HS-27A (cell line): ENCODE results near the gene GLI3.
A peak's percentile ranks its signal among the peaks of the same experiment; 100 is the strongest.

ENCODE experiments used
- DNase-seq: peaks from one replicate; pipeline ENCODE4 v3.0.0-alpha.2; 2012; ENCODE audit warnings: low read depth, missing footprints

GLI3 gene

DNA sequence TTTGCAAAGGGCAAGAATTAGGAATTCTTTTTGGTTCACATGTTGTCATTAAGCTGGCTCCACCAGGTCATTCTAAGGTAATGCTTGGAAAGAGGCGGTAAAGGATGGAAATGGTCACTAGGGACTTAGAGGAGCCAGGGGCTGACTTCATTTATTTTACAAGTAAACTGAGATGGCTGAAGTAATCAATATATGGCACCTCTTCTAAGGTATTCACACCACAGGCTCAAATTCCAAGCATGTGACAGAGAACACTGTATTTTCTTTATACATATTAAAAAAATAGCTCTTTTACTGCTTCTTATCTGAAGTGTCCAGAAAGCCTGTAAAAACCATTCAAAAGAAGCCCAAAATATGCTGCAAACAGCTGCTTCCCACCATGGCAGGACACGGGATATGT is 239.0 kb downstream of the GLI3 start:
- DNase-seq = no peak

GRCh38 chr7:41997151-41997550 is 239.9 kb downstream of the GLI3 start:
- no peak for DNase-seq

DNA sequence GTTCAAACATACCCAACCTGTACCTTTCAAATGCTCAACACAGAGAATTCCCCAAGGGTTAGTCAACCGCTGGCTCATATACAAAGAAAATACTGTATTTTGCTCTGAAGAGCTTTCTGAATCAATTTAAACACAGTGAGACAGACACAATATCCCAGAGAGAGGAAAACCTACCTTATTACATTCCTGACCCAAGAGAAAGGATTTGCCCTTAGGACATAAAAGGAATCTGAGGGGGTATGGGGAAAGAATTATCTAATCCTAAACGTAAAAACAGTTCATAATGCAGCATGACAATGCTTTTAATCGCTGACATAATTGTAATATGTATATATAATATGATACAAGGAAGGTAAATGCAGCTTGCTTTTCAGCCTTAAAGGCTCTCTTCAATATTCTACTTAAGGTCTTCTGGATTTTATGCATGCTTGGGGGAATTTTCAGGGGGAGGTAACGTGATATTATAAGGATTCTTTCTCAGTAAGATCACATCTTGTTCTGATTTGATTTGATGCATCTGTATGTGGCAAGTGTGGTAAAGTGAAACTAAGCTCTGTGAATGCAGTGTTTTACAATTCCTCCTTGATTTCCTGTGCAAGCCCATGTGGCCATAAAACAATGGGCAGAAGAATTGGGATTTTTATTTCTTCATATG is 240.5 kb downstream of the GLI3 start:
- no peak for DNase-seq

- DNase-seq = no peak
These were observed 241.3 kb downstream of the GLI3 start for GRCh38 chr7:41995632-41996271.

DNA sequence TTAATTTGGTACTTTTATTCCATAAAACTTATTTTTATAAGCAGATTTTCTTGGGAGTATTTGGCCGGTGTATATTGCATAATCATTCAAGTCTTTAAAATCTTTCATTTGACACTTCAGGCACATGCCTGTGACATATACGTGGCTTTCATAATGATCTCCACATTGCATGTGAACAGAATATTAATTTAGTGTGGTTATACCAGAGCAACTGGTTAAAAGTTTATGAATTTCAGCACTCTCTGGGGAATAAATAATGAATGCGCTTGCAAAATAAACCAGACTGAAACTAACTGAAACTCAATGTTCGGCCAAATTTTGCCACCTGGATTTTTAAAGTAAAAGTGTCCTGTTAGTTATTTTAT is 242.3 kb downstream of the GLI3 start:
- DNase-seq = no peak

DNA sequence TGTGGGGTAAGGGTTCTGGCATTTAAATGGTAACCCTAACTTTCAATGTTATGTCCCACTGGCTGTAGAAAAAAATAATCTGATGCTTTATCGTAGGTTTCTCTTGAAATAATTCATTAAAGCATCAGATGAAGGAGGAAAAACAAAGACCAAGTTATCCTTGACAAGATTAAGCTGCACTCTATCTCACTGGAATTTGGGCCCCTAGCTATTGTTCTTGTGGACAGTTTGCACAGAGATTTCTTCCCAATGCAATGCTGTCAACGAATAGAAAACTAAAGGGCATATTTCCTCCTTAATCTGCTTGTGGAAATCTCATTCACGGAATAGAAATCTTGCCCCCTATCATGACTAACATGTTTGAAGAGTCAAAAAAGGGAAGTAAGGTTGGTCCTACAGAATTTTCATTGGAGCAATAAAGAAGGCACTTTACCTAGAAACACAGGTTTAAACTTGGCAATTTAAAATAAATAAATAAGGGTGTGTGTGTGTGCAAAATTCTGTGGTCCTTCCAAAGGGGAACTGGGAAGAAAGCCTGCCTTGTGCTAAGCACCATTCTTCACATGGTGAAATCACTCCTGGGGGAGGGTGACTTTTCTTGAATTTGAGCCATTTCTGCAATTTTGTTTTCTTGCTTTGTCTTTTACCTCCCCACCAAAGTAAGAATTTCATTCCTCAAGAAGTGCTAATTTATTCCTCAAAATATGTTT is 242.8 kb downstream of the GLI3 start:
- no peak for DNase-seq

DNA sequence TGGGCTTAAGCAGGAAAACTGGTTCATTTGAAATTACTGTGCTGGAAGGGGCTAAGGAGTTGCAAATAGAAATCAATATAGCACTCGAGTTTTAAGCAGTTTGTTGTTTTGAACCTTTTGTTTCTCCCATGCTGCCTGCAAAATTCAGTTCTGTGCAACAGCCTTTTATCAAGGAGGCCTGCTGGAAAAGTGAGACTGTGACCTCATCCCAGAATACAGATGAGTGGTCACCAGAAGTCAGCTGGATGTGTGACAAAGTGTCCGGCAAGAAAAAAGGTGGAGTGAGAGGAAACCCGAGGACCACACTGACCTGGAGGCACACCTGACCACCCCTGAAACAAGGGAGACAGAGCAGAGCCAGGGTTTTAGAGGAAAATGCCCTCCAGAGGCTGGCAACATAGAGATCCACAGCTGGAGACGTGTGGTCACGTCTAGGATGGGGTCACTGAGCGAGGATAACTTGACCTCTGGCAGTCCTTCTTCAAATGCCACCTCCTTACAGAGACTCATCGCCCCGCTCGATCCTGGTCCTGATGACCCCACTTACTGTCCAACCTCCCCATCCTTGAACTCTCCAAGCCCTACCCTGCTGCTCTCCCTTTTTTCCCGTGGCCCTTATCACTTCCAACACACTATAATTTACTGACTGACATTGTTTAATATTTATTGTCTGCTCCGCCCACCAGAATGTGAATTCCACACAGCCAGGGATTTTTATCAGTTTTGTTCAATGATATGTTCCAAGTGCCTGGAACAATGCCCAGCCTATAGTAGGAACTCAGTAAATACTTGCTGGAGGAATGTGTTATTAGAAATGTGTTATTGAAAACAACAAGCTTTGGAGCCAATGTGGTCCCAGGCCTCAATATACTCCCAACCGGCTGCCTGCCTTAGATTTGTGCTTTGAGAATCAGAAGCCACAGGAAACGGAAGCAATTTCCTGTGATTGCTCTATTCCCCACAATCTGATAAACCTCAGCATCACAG is 243.8 kb downstream of the GLI3 start:
- peak; percentile 24 for DNase-seq

DNA sequence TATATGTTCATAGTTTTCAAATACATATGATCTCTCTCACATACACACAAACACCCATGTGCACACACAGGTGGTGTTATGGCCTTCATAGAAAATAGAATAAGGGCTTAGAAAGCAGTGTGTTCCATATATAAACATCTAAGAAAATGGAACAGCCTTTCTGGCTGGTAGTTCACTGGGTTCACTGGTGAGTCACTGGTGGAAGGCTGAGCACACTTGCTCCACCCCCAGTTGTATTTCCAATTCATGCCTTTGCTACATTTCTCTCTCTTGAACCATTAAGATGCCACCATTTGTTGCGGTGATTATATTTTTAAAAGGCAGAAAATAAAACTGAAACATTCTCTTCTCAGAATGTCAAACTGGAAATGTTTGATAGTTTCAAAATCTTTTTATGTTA is 252.1 kb downstream of the GLI3 start:
- no peak for DNase-seq

GRCh38 chr7:41981046-41982040 is 255.7 kb downstream of the GLI3 start:
- no peak for DNase-seq

DNA sequence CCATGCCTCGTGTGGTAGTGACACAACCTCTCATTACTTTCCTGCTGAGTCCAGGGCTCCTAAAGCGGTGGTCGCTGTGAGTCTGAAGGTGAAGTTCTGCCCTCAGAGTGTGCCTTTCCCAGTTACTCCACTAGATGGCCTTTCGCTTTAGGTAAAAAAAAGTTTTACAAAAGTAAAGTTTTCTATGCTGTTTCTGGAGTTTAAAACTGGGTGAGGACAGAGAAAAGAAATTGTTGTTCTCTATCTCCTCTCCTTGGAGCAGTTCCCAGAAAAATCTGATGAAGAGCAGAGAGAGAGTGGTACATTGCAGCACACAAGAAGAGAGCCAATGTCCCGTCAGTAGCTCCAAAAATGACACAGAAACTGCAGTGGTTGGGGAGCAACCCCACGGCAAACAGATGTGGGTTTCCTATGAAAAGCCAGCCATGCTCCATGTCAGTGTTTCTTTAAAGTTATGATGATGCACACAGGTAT is 257.1 kb downstream of the GLI3 start:
- no peak for DNase-seq

- DNase-seq = no peak
These were observed 258.2 kb downstream of the GLI3 start for GRCh38 chr7:41978858-41979257.

GRCh38 chr7:41977661-41978060 is 259.3 kb downstream of the GLI3 start:
- no peak for DNase-seq

DNA sequence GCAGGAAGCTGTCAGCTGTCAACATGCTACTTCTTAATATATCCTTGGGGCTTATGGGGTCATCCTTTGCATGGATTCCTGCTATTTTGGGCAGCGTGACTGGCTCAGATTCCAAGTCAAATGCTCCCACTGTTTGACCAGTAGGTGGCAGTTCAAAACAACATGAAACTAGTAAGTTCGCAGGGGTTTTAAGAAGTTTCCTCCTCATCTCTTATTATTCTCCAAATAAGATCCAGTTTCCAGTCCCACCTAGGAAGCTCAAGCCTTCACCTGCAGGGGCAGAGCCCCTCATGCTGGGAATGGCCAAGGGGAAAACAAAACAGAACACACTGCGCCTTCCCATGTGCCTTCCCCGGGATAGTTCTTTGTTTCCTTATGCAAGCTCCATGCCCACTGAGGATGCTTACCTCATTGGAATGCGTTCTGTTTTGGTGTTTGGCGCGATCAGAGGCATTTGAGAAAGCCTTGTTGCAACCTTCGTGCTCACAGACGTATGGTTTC is 259.8 kb downstream of the GLI3 start:
- no peak for DNase-seq

DNA sequence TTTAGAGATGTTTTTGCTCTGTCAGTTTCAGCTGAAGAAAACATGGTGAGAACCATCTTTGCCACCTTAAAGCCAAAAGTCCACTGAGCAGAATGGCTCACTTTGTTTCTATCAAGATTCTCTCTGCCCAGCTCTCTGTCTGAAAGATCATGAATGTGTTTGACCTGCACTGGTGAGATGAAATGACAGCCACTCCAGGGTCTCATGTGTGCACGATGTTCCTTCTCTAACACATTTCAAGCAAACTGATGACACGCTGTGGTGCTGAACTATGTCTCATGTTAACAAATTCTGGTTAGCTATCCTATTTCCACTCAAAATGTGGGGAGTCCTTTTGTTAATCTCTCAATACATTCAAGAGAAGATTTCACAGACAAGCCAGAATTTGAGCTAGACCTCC is 260.6 kb downstream of the GLI3 start:
- no peak for DNase-seq

GRCh38 chr7:41975849-41976248 is 261.2 kb downstream of the GLI3 start:
- DNase-seq = no peak

- DNase-seq = no peak
These were observed 262.0 kb downstream of the GLI3 start for GRCh38 chr7:41974870-41975557.

DNA sequence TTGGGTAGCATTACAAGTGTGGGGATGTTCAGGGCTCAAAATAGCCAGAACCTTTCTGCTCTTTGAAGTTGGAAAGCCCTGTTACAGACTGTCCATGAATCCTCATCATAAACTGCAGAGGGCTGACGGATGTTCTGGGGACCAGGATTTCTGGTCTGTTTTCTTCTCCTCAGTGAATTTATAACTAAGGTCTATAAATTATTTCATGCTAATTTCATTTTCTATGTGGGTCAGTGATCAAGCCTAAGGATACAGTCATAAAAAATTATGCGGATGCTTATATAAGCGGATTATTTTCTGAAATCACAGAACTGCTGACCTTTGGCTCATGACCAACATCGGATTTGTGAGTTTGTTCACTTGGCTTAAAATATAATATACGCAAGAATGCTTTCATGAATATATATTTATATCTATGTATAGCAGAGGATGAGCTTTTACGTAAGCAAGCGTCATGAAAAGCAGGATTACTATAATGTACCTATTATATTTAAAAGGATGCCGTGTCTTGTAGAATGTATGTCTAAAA is 263.7 kb downstream of the GLI3 start:
- no peak for DNase-seq

GRCh38 chr7:41972776-41973175 is 264.2 kb downstream of the GLI3 start:
- DNase-seq = no peak

- DNase-seq = no peak
These were observed 264.7 kb downstream of the GLI3 start for GRCh38 chr7:41972270-41972669.
